ENCODE measurements around the gene FXYD7. TPM values are rescaled to one million over a fixed set of nuclear protein-coding genes. Genes with fewer than 3 reads are reported as not detected.

Gene FXYD7
- total and polyA plus RNA-seq, 4 experiments from 2014 or later, result 5.5 to 11.1 (median 9.9) TPM

GRCh38 chr19:35170359-35171061 is 27.5 kb downstream of the FXYD7 start:
- Histone ChIP-seq H3K27me3 (ENCODE audit: insufficient read depth, low read length) (no peaks in the 10 kb centered on the region), H3K27ac (ENCODE audit: low read depth, low read length) (no peak overlapping the region), H3K36me3 (ENCODE audit: insufficient read depth, low read length) (peaks cover 33% of the 10 kb centered on the region), H3K9me3 (ENCODE audit: control insufficient read depth in 1 of 2, low read length in 2 of 2) (peaks cover 0 to 8% of the 10 kb centered on the region in 2 donors), H3K4me3 (ENCODE audit: low read length in 2 of 2) (no peak overlapping the region), H3K4me1 (ENCODE audit: insufficient read depth, low read length) (peaks cover 61% of the 10 kb centered on the region)
- intact Hi-C loops (cut with micrococcal nuclease), result loop anchor here (5.0 kb wide), 1 partner anchor 37 kb away; no protein-coding TSS in a partner anchor
- Mint-ChIP-seq H3K27ac (peak overlapping the region in 5 of 7 donors; percentile 48 to 84 (median 77)), H3K4me3 (no peak overlapping the region), H3K36me3 (peaks cover 37 to 47% of the 10 kb centered on the region in 2 donors), H3K27me3 (no peaks in the 10 kb centered on the region), H3K4me1 (peaks cover 31 to 83% (median 62%) of the 10 kb centered on the region in 4 donors), H3K9me3 (peaks cover 0 to 12% (median 11%) of the 10 kb centered on the region in 8 donors)
- ChIA-PET POLR2A (ENCODE audit: partially characterized antibody) (interaction anchor here (0.8 to 16.0 kb wide), 7 partner anchors 9 to 77 kb away, joined by 3 to 140 read pairs (median 10); partner anchors contain the start of gene FXYD5), CTCF (ENCODE audit: partially characterized antibody) (interaction anchor here (1.6 kb wide), 1 partner anchor 12 kb away, joined by 3 read pairs; no protein-coding TSS in a partner anchor)
- DNase-seq, result no peak

DNA sequence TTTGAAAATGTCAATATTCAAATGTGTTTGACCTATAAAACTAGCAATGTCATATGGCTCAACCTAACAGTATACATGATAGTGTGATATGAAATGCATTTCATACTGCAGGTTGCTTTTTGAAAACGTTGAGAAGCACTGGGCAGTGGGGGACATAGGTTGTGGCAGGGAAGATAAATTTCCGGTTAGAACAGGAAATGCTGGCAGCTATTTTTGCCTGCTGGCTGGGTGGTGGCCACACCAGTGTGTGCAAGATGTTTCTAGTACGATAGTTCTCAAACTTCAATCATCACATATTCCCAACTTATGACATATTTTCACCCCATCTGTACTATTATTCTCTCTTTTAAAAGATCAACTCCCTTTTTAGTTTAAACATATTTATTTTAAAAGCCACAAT is 28.7 kb downstream of the FXYD7 start:
- Histone ChIP-seq H3K4me1 (ENCODE audit: insufficient read depth, low read length) (peaks cover 59% of the 10 kb centered on the region), H3K27ac (ENCODE audit: low read depth, low read length) (no peak overlapping the region), H3K4me3 (ENCODE audit: low read length in 2 of 2) (no peak overlapping the region), H3K27me3 (ENCODE audit: insufficient read depth, low read length) (no peaks in the 10 kb centered on the region), H3K9me3 (ENCODE audit: control insufficient read depth in 1 of 2, low read length in 2 of 2) (no peaks in the 10 kb centered on the region), H3K36me3 (ENCODE audit: insufficient read depth, low read length) (peaks cover 21% of the 10 kb centered on the region)
- H3K27me3 Mint-ChIP-seq, result no peaks in the 10 kb centered on the region
- H3K9me3 Mint-ChIP-seq, result peaks cover 0 to 6% (median 0%) of the 10 kb centered on the region in 8 donors
- H3K4me3 Mint-ChIP-seq, result peak overlapping the region in 5 of 8 donors; percentile 33 to 65 (median 55)
- ChIA-PET POLR2A (ENCODE audit: partially characterized antibody) (interaction anchor here (0.6 to 16.0 kb wide), 9 partner anchors 12 to 98 kb away, joined by 3 to 140 read pairs (median 7); partner anchors contain the start of genes FXYD5, FXYD7 and USF2), CTCF (ENCODE audit: partially characterized antibody) (interaction anchor here (1.2 to 1.4 kb wide), 4 partner anchors 17 to 47 kb away, joined by 3 to 6 read pairs (median 4); partner anchors contain the start of gene FXYD5)
- peak overlapping the region; percentile 74 to 93 (median 84) for H3K27ac Mint-ChIP-seq
- H3K4me1 Mint-ChIP-seq, result peaks cover 28 to 80% (median 59%) of the 10 kb centered on the region in 4 donors
- DNase-seq, result no peak
- H3K36me3 Mint-ChIP-seq, result peaks cover 24 to 35% of the 10 kb centered on the region in 2 donors
- intact Hi-C loops (cut with micrococcal nuclease), result loop anchor here (1.0 to 5.0 kb wide), 2 partner anchors 21 to 36 kb away; no protein-coding TSS in a partner anchor

DNA sequence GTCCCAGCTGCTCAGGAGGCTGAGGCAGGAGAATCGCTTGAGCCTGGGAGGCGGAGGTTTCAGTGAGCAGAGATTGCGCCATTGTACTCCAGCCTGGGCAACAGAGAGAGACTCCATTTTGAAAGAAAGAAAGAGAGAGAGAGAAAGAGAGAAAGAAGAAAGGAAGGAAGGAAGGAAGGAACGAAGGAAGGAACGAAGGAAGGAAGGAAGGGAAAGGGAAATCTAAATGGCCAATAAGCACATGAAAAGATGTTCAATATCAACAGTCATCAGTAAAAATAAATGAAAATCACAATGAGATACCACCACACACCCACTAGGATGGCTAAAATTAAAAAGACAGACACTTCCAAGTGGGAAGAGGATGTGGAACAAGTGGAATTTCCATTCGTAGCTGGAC is 31.2 kb downstream of the FXYD7 start:
- H3K4me1 ChIP-seq (ENCODE audit: insufficient read depth, low read length), result peaks cover 39% of the 10 kb centered on the region
- peaks cover 15% of the 10 kb centered on the region for H3K36me3 ChIP-seq (ENCODE audit: insufficient read depth, low read length)
- peak overlapping the region in 3 of 7 donors; percentile 73 to 81 (median 79) for H3K27ac Mint-ChIP-seq
- H3K9me3 ChIP-seq (ENCODE audit: control insufficient read depth in 1 of 2, low read length in 2 of 2), result no peaks in the 10 kb centered on the region
- H3K4me3 ChIP-seq (ENCODE audit: low read length in 2 of 2), result no peak overlapping the region
- H3K4me1 Mint-ChIP-seq, result peaks cover 24 to 77% (median 51%) of the 10 kb centered on the region in 4 donors
- H3K27ac ChIP-seq (ENCODE audit: low read depth, low read length), result no peak overlapping the region
- ChIA-PET CTCF (ENCODE audit: partially characterized antibody) (no interaction called here), POLR2A (ENCODE audit: partially characterized antibody) (interaction anchor here (0.8 to 16.0 kb wide), 7 partner anchors 15 to 91 kb away, joined by 3 to 140 read pairs (median 5); partner anchors contain the start of gene FXYD5)
- no peak for DNase-seq
- H3K27me3 ChIP-seq (ENCODE audit: insufficient read depth, low read length), result no peaks in the 10 kb centered on the region
- H3K9me3 Mint-ChIP-seq, result peaks cover 0 to 8% (median 1%) of the 10 kb centered on the region in 8 donors
- intact Hi-C loops (cut with micrococcal nuclease), result loop anchor here (5.0 kb wide), 1 partner anchor 33 kb away; no protein-coding TSS in a partner anchor
- no peak overlapping the region for H3K4me3 Mint-ChIP-seq
- H3K36me3 Mint-ChIP-seq, result peaks cover 12 to 15% of the 10 kb centered on the region in 2 donors
- no peaks in the 10 kb centered on the region for H3K27me3 Mint-ChIP-seq

GRCh38 chr19:35176181-35176570 is 33.1 kb downstream of the FXYD7 start:
- no peaks in the 10 kb centered on the region for H3K27me3 ChIP-seq (ENCODE audit: insufficient read depth, low read length)
- H3K4me1 ChIP-seq (ENCODE audit: insufficient read depth, low read length), result peaks cover 47% of the 10 kb centered on the region
- no peaks in the 10 kb centered on the region for H3K36me3 ChIP-seq (ENCODE audit: insufficient read depth, low read length)
- H3K27me3 Mint-ChIP-seq, result no peaks in the 10 kb centered on the region
- POLR2A ChIA-PET (ENCODE audit: partially characterized antibody), result interaction anchor here (16.0 kb wide), 1 partner anchor 18 kb away, joined by 140 read pairs; the partner anchor contains the start of gene FXYD5
- no peak overlapping the region for H3K4me3 ChIP-seq (ENCODE audit: low read length in 2 of 2)
- H3K27ac ChIP-seq (ENCODE audit: low read depth, low read length), result no peak overlapping the region
- H3K9me3 ChIP-seq (ENCODE audit: control insufficient read depth in 1 of 2, low read length in 2 of 2), result no peaks in the 10 kb centered on the region
- no peak for DNase-seq
- peaks cover 4 to 11% of the 10 kb centered on the region in 2 donors for H3K36me3 Mint-ChIP-seq
- peak overlapping the region in 4 of 7 donors; percentile 59 to 82 (median 70) for H3K27ac Mint-ChIP-seq
- peak overlapping the region in 1 of 8 donors; percentile 17 for H3K4me3 Mint-ChIP-seq
- CTCF ChIA-PET (ENCODE audit: partially characterized antibody), result interaction anchor here (1.2 kb wide), 1 partner anchor 18 kb away, joined by 4 read pairs; no protein-coding TSS in a partner anchor
- peaks cover 30 to 80% (median 56%) of the 10 kb centered on the region in 4 donors for H3K4me1 Mint-ChIP-seq
- intact Hi-C loops (cut with micrococcal nuclease), result no loop called here
- peaks cover 0 to 6% (median 1%) of the 10 kb centered on the region in 8 donors for H3K9me3 Mint-ChIP-seq

DNA sequence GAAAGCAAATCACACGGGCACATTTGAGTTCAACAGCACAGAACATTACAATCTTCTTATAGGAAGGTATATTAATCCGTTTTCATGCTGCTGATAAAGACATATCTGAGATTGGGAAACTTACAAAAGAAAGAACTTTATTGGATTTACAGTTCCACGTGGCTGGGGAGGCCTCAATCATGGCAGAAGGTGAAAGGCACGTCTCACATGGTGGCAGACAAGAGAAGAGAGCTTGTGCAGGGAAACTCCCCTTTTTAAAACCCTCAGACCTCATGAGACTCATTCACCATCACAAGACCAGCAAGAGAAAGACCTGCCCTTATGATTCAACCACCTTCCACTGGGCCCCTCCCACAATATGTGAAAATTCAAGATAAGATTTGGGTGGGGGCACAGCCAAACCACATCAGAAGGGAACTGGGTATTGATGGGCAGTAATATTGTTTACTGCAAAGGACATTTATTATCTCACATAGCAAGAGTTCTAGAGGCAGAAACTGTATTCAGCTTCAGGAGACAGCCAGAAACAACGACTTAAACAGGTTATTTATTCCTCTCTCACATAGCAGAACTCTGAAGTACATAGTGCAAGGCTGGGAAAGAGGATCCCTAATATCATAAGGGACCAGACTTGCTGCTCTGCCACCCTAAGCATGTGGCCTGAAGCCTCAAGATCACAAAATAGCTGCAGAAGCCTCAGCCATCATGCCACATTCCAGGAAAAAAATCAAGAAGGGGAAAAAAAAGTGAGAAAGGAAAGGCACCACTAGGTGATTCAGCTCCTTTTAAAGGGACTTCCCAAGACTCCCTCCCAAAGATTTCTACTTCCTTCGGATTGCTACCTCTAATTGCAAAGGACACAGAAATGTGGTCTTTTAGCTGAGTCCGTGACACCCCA is 34.6 kb downstream of the FXYD7 start:
- Histone ChIP-seq H3K4me3 (ENCODE audit: low read length in 2 of 2) (no peak overlapping the region), H3K27ac (ENCODE audit: low read depth, low read length) (no peak overlapping the region), H3K27me3 (ENCODE audit: insufficient read depth, low read length) (no peaks in the 10 kb centered on the region), H3K4me1 (ENCODE audit: insufficient read depth, low read length) (peaks cover 32% of the 10 kb centered on the region), H3K36me3 (ENCODE audit: insufficient read depth, low read length) (no peaks in the 10 kb centered on the region), H3K9me3 (ENCODE audit: control insufficient read depth in 1 of 2, low read length in 2 of 2) (no peaks in the 10 kb centered on the region)
- no peak for DNase-seq
- H3K4me3 Mint-ChIP-seq, result peak overlapping the region in 1 of 8 donors; percentile 39
- peaks cover 0 to 6% (median 1%) of the 10 kb centered on the region in 8 donors for H3K9me3 Mint-ChIP-seq
- H3K27me3 Mint-ChIP-seq, result no peaks in the 10 kb centered on the region
- H3K36me3 Mint-ChIP-seq, result peaks cover 1 to 11% of the 10 kb centered on the region in 2 donors
- ChIA-PET POLR2A (ENCODE audit: partially characterized antibody) (interaction anchor here (1.1 to 16.0 kb wide), 3 partner anchors 10 to 22 kb away, joined by 3 to 140 read pairs (median 3); partner anchors contain the start of gene FXYD5), CTCF (ENCODE audit: partially characterized antibody) (no interaction called here)
- H3K4me1 Mint-ChIP-seq, result peaks cover 25 to 70% (median 47%) of the 10 kb centered on the region in 4 donors
- intact Hi-C loops (cut with micrococcal nuclease), result no loop called here
- peak overlapping the region in 4 of 7 donors; percentile 5 to 78 (median 34) for H3K27ac Mint-ChIP-seq

GRCh38 chr19:35178701-35179100 is 35.6 kb downstream of the FXYD7 start:
- no peak for DNase-seq
- Histone ChIP-seq H3K27me3 (ENCODE audit: insufficient read depth, low read length) (no peaks in the 10 kb centered on the region), H3K9me3 (ENCODE audit: control insufficient read depth in 1 of 2, low read length in 2 of 2) (no peaks in the 10 kb centered on the region), H3K36me3 (ENCODE audit: insufficient read depth, low read length) (no peaks in the 10 kb centered on the region), H3K27ac (ENCODE audit: low read depth, low read length) (no peak overlapping the region), H3K4me1 (ENCODE audit: insufficient read depth, low read length) (peaks cover 27% of the 10 kb centered on the region), H3K4me3 (ENCODE audit: low read length in 2 of 2) (no peak overlapping the region)
- H3K4me3 Mint-ChIP-seq, result peak overlapping the region in 2 of 8 donors; percentile 27 to 33
- POLR2A ChIA-PET (ENCODE audit: partially characterized antibody), result interaction anchor here (0.6 to 16.0 kb wide), 4 partner anchors 9 to 197 kb away, joined by 4 to 140 read pairs (median 7); partner anchors contain the start of gene FXYD5
- peak overlapping the region in 3 of 7 donors; percentile 29 to 68 (median 47) for H3K27ac Mint-ChIP-seq
- peaks cover 25 to 63% (median 42%) of the 10 kb centered on the region in 4 donors for H3K4me1 Mint-ChIP-seq
- CTCF ChIA-PET (ENCODE audit: partially characterized antibody), result interaction anchor here (1.1 to 1.9 kb wide), 2 partner anchors 15 to 37 kb away, joined by 3 to 11 read pairs; partner anchors contain the start of gene FXYD7
- peaks cover 0 to 6% (median 3%) of the 10 kb centered on the region in 8 donors for H3K9me3 Mint-ChIP-seq
- intact Hi-C loops (cut with micrococcal nuclease), result no loop called here
- peaks cover 0 to 11% of the 10 kb centered on the region in 2 donors for H3K36me3 Mint-ChIP-seq
- no peaks in the 10 kb centered on the region for H3K27me3 Mint-ChIP-seq
